A549 (cell line): ENCODE measurements around the gene WDR20. TPM values are rescaled to one million over a fixed set of nuclear protein-coding genes. Genes with fewer than 3 reads are reported as not detected.

Experiments used
- ATAC-seq, 2 experiments: fragments of 200-7000 bp in 1 of 2; fragments of >200 bp in 1 of 2; cut with Nextera tagmentation in 1 of 2; cut with Tn5 transposase in 1 of 2; 3 replicates each; pipeline versions ENCODE4 v1.8.0 to v1.9.1; 2018 to 2020; ENCODE audit warnings: mild to moderate bottlenecking in 1 of 2, moderate library complexity in 1 of 2
- CTCF ChIA-PET: fragments of 300-600 bp; sonication (Branson Sonifier 250); formaldehyde crosslinking; extraction: SDS; loops from one replicate; lab custom pipeline; 2021; ENCODE audit warnings: antibody characterized with exemption, inconsistent platforms; lab: Yijun Ruan, JAX
- POLR2A ChIA-PET: fragments of 350-600 bp; formaldehyde crosslinking; extraction: SDS; loops from one replicate; lab custom pipeline; 2021; ENCODE audit warnings: antibody characterized with exemption, inconsistent platforms; lab: Yijun Ruan, JAX
- DNase-seq, 2 experiments: peaks; one replicate each; pipeline versions ENCODE4 v3.0.0 to v3.0.0-alpha.2; 2011 to 2016; ENCODE audit warnings: low read depth in 1 of 2, low spot score in 1 of 2
- FAIRE-seq: peaks from 2 replicates; lab custom pipeline; 2011; peaks lifted over from hg19 to GRCh38; lab: Jason Lieb, UNC
- H3K27ac ChIP-seq, 2 experiments: fragments of >200 bp; sonication (Bioruptor Twin); formaldehyde crosslinking; 3 replicates each; pipeline ENCODE4 v1.5.1; 2016 to 2017
- H3K4me1 ChIP-seq: fragments of >200 bp; sonication (Bioruptor Twin); formaldehyde crosslinking; 3 replicates; pipeline ENCODE4 v1.6.1; 2016
- H3K4me2 ChIP-seq: fragments of >200 bp; sonication (Bioruptor Twin); formaldehyde crosslinking; 3 replicates; pipeline ENCODE4 v1.6.1; 2016
- H3K4me3 ChIP-seq: fragments of >200 bp; sonication (Bioruptor Twin); formaldehyde crosslinking; 3 replicates; pipeline ENCODE4 v1.5.1; 2016
- H3K9me3 ChIP-seq: fragments of >200 bp; sonication (Bioruptor Twin); formaldehyde crosslinking; 3 replicates; pipeline ENCODE4 v1.6.1; 2016
- BCL3 ChIP-seq: fragments of >200 bp; sonication (Bioruptor Twin); formaldehyde crosslinking; IDR thresholded peaks from 3 replicates; pipeline ENCODE4 v1.6.1; 2016
- CTCF ChIP-seq: fragments of >200 bp; sonication (Bioruptor Twin); formaldehyde crosslinking; IDR thresholded peaks from 3 replicates; pipeline ENCODE4 v1.5.1; 2016
- E2F6 ChIP-seq: IDR thresholded peaks from 2 replicates; pipeline ENCODE4 v1.6.1; 2012; ENCODE audit warnings: low read depth, borderline replicate concordance
- EHMT2 ChIP-seq: fragments of 200-600 bp; sonication (generic); IDR thresholded peaks from 2 replicates; pipeline ENCODE4 v1.6.1; 2016; ENCODE audit warnings: antibody characterized with exemption, low read depth, mild to moderate bottlenecking, moderate library complexity
- EP300 ChIP-seq, 2 experiments: fragments of >200 bp; sonication (Bioruptor Twin); formaldehyde crosslinking; IDR thresholded peaks; 2 replicates in 1 of 2; 3 replicates in 1 of 2; pipeline ENCODE4 v1.6.1; 2016 to 2017
- FOSL2 ChIP-seq, 2 experiments: fragments of 450-650 bp in 1 of 2; fragments of >200 bp in 1 of 2; sonication (Bioruptor Twin) in 1 of 2; formaldehyde crosslinking; IDR thresholded peaks; 2 replicates each; pipeline versions ENCODE4 v1.5.0 to v1.6.1; 2016 to 2020; ENCODE audit warnings: mild to moderate bottlenecking in 1 of 2, moderate library complexity in 1 of 2
- GATA3 ChIP-seq: IDR thresholded peaks from 2 replicates; pipeline ENCODE4 v1.6.1; 2012; ENCODE audit warnings: borderline replicate concordance
- HEYL ChIP-seq: fragments of 250-450 bp; sonication (Bioruptor Pico); IDR thresholded peaks from 2 replicates; pipeline ENCODE4 v1.8.0; 2021; ENCODE audit warnings: mild to moderate bottlenecking, moderate library complexity
- HMGXB4 ChIP-seq: fragments of 250-450 bp; sonication (Bioruptor Pico); IDR thresholded peaks from 2 replicates; pipeline ENCODE4 v1.5.0; 2021; ENCODE audit warnings: mild to moderate bottlenecking, moderate library complexity, borderline replicate concordance
- HOXA7 ChIP-seq: fragments of 250-450 bp; sonication (Bioruptor Pico); IDR thresholded peaks from 2 replicates; pipeline ENCODE4 v1.5.0; 2020; ENCODE audit warnings: mild to moderate bottlenecking, moderate library complexity
- HOXB5 ChIP-seq: fragments of 250-450 bp; sonication (Bioruptor Pico); IDR thresholded peaks from 2 replicates; pipeline ENCODE4 v1.5.0; 2020; ENCODE audit warnings: mild to moderate bottlenecking, moderate library complexity
- JUNB ChIP-seq: fragments of >200 bp; sonication (Bioruptor Twin); formaldehyde crosslinking; IDR thresholded peaks from 2 replicates; pipeline ENCODE4 v1.6.1; 2016
- MAFK ChIP-seq: fragments of 450-650 bp; IDR thresholded peaks from 2 replicates; pipeline ENCODE4 v1.6.1; 2014; ENCODE audit not compliant: partially characterized antibody
- MAZ ChIP-seq: fragments of 150-350 bp; IDR thresholded peaks from 2 replicates; pipeline ENCODE4 v1.6.1; 2014; ENCODE audit warnings: antibody characterized with exemption, low read depth, low read length, borderline replicate concordance
- MYC ChIP-seq: IDR thresholded peaks from 2 replicates; pipeline ENCODE4 v1.6.1; 2012; ENCODE audit warnings: mild to moderate bottlenecking, inconsistent platforms, low read length, improper control_type of control experiment, borderline replicate concordance
- NPAS2 ChIP-seq: fragments of 250-450 bp; sonication (Bioruptor Pico); IDR thresholded peaks from 2 replicates; pipeline ENCODE4 v1.8.0; 2022; ENCODE audit warnings: mild to moderate bottlenecking, moderate library complexity, borderline replicate concordance
- PHF8 ChIP-seq: fragments of 200-600 bp; sonication (generic); IDR thresholded peaks from 2 replicates; pipeline ENCODE4 v1.6.1; 2016; ENCODE audit warnings: low read depth, mild to moderate bottlenecking, antibody characterized with exemption, moderate library complexity, borderline replicate concordance
- POLR2A ChIP-seq: IDR thresholded peaks from 2 replicates; pipeline ENCODE4 v1.6.1; 2012; ENCODE audit warnings: mild to moderate bottlenecking, low read length
- RAD21 ChIP-seq, 2 experiments: fragments of >200 bp in 1 of 2; sonication (Bioruptor Twin) in 1 of 2; formaldehyde crosslinking in 1 of 2; IDR thresholded peaks in 1 of 2; conservative IDR thresholded peaks in 1 of 2; 2 replicates in 1 of 2; 3 replicates in 1 of 2; pipeline ENCODE4 v1.6.1; 2012 to 2018; ENCODE audit warnings: inconsistent platforms in 1 of 2
- RCOR1 ChIP-seq: fragments of 150-350 bp; IDR thresholded peaks from 2 replicates; pipeline ENCODE4 v1.6.1; 2014; ENCODE audit warnings: antibody characterized with exemption, low read length, low read depth
- SREBF2 ChIP-seq: fragments of 450-650 bp; IDR thresholded peaks from 2 replicates; pipeline ENCODE4 v1.6.1; 2014; ENCODE audit warnings: mild to moderate bottlenecking, moderate library complexity
- TFCP2L1 ChIP-seq: fragments of 250-450 bp; sonication (Bioruptor Pico); IDR thresholded peaks from 2 replicates; pipeline ENCODE4 v1.5.0; 2021; ENCODE audit warnings: mild to moderate bottlenecking
- TP53 ChIP-seq: fragments of 250-450 bp; sonication (Bioruptor Pico); IDR thresholded peaks from 2 replicates; pipeline ENCODE4 v1.5.0; 2021; ENCODE audit warnings: mild to moderate bottlenecking, moderate library complexity
- ZFP36 ChIP-seq: fragments of 450-650 bp; IDR thresholded peaks from 2 replicates; pipeline ENCODE4 v1.6.1; 2014; ENCODE audit warnings: borderline replicate concordance; ENCODE audit not compliant: partially characterized antibody
- ZNF302 ChIP-seq: fragments of 250-450 bp; sonication (Bioruptor Pico); IDR thresholded peaks from 2 replicates; pipeline ENCODE4 v1.9.0; 2021; ENCODE audit warnings: inconsistent platforms, mild to moderate bottlenecking, moderate library complexity
- WGBS: methylation state at CpG from one replicate; pipeline ENCODE4 v1.1.6; 2017; ENCODE audit errors: missing lambda C conversion rate; 5-methylcytosine and 5-hydroxymethylcytosine counted together
- polyA plus RNA-seq, 4 experiments: library from polyadenylated mRNA; depleted of rRNA in 3 of 4; stranded (reverse); fragments of >200 nt; fragmentation: RNase III in 1 of 4; extraction: RNeasy Plus Mini Kit Qiagen cat#74134 plus additional on column Dnase treatment in 1 of 4; gene quantifications; 2 replicates in 3 of 4; 3 replicates in 1 of 4; pipeline ENCODE4 v1.2.3, GENCODE V29; 2011 to 2017
- TF ChIP-seq, protein P1 (sequence below): fragments of >200 bp; sonication (Bioruptor Twin); formaldehyde crosslinking; IDR thresholded peaks from 2 replicates; pipeline ENCODE4 v1.6.1; 2016
- TF ChIP-seq, protein P2 (sequence below): IDR thresholded peaks from 2 replicates; pipeline ENCODE4 v1.6.1; 2012

WDR20 gene
- polyA plus RNA-seq, 2 of the 4 experiments (the other 2 are of a cell fraction): 19.5 to 20.6 TPM

GRCh38 chr14:102180248-102180998 lies 40.7 kb downstream of the WDR20 start:
- ATAC-seq (no peak), DNase-seq (no peak), FAIRE-seq (no peak)
- TF ChIP-seq ZFP36: no peak
- TF ChIP-seq MYC: no peak
- no peak for TF ChIP-seq SREBF2
- no peak for TF ChIP-seq RCOR1
- TF ChIP-seq E2F6: no peak
- no peak for TF ChIP-seq MAFK
- no peak for TF ChIP-seq GATA3
- TF ChIP-seq HEYL (CRISPR knock-in tag): no peak
- TF ChIP-seq EP300 (IDR thresholded peaks at IDR 0.05): no peak
- no peak for TF ChIP-seq POLR2A
- TF ChIP-seq HOXA7 (CRISPR knock-in tag): no peak
- no peak for TF ChIP-seq FOSL2 (IDR thresholded peaks at IDR 0.05)
- TF ChIP-seq FOSL2 (CRISPR knock-in tag; IDR thresholded peaks at IDR 0.05): no peak
- no peak for TF ChIP-seq CTCF
- TF ChIP-seq, protein P1, sequence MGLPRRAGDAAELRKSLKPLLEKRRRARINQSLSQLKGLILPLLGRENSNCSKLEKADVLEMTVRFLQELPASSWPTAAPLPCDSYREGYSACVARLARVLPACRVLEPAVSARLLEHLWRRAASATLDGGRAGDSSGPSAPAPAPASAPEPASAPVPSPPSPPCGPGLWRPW: no peak
- TF ChIP-seq RAD21 (conservative IDR thresholded peaks at IDR 0.05 in 1 of 2, IDR thresholded peaks at IDR 0.05 in 1 of 2): no peak
- TF ChIP-seq HOXB5 (CRISPR knock-in tag): no peak
- no peak overlapping the region for H3K4me2 ChIP-seq
- no peaks in the 10 kb centered on the region for H3K9me3 ChIP-seq
- ChIA-PET POLR2A (no interaction called here), CTCF (interaction anchor here (0.9 to 1.8 kb wide), 3 partner anchors 10 to 219 kb away, joined by 3 to 5 read pairs (median 5); no protein-coding TSS in a partner anchor)
- peaks cover 40% of the 10 kb centered on the region for H3K4me1 ChIP-seq
- H3K27ac ChIP-seq: no peak overlapping the region
- WGBS: 69% methylated on average over 7 of the region's 7 CpGs
- H3K4me3 ChIP-seq: no peak overlapping the region

DNA sequence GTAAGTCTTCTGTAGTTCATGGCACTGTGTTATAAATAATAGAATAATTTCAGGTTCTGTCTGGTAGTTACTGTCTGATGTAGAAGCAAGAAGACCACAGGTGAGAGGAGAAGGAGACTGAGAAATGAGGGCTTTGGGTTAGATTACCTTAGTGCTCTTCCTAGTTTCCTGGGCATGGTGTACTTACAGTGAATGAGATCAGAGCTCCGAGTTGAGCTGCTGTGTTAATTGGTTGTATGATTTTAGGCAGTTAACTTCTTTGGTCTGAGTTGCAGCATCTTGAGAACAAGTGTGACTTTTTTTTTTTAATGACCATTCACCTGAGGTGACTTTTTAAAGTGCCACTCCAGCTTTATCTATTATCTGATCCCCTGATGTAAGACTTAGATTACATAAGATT lies 41.5 kb downstream of the WDR20 start:
- FAIRE-seq: no peak
- no peak for TF ChIP-seq BCL3
- no peak for TF ChIP-seq GATA3
- no peak for TF ChIP-seq HOXA7 (CRISPR knock-in tag)
- TF ChIP-seq ZNF302: no peak
- TF ChIP-seq MAZ: no peak
- TF ChIP-seq HMGXB4 (CRISPR knock-in tag): no peak
- TF ChIP-seq E2F6: no peak
- TF ChIP-seq PHF8: no peak
- no peak for TF ChIP-seq NPAS2 (CRISPR knock-in tag)
- no peak for TF ChIP-seq JUNB
- TF ChIP-seq, protein P1: no peak
- no peak for TF ChIP-seq EHMT2
- no peak for TF ChIP-seq TP53 (CRISPR knock-in tag)
- no peak for TF ChIP-seq TFCP2L1 (CRISPR knock-in tag)
- TF ChIP-seq, protein P2, sequence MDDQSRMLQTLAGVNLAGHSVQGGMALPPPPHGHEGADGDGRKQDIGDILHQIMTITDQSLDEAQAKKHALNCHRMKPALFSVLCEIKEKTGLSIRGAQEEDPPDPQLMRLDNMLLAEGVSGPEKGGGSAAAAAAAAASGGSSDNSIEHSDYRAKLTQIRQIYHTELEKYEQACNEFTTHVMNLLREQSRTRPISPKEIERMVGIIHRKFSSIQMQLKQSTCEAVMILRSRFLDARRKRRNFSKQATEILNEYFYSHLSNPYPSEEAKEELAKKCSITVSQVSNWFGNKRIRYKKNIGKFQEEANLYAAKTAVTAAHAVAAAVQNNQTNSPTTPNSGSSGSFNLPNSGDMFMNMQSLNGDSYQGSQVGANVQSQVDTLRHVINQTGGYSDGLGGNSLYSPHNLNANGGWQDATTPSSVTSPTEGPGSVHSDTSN: no peak
- no peak for TF ChIP-seq HOXB5 (CRISPR knock-in tag)
- CTCF ChIA-PET: interaction anchor here (0.9 to 2.7 kb wide), 4 partner anchors 10 to 220 kb away, joined by 3 to 13 read pairs (median 5); no protein-coding TSS in a partner anchor
- ATAC-seq: no peak
- Histone ChIP-seq H3K4me2 (no peak overlapping the region), H3K9me3 (no peaks in the 10 kb centered on the region), H3K4me1 (peaks cover 47% of the 10 kb centered on the region), H3K27ac (no peak overlapping the region), H3K4me3 (no peak overlapping the region)
- 77% methylated on average over 1 of the region's 1 CpG for WGBS
- POLR2A ChIA-PET: no interaction called here
- DNase-seq: no peak
